KMS-11 (cell line): ENCODE results near the gene CRYL1.

ENCODE experiments used
- H2AFZ ChIP-seq: fragments of 200-600 bp; sonication (generic); 2 replicates; pipeline ENCODE4 v1.6.1; 2016; ENCODE audit warnings: antibody characterized with exemption, mixed run types, low read depth
- H3K27ac ChIP-seq: fragments of 200-600 bp; sonication (generic); 2 replicates; pipeline ENCODE4 v1.6.1; 2016; ENCODE audit warnings: mild to moderate bottlenecking, mixed run types
- H3K27me3 ChIP-seq: fragments of 200-600 bp; sonication (generic); 2 replicates; pipeline ENCODE4 v1.6.1; 2017; ENCODE audit warnings: mild to moderate bottlenecking, low read depth, mixed run types, moderate library complexity; ENCODE audit not compliant: insufficient read depth
- H3K36me3 ChIP-seq: fragments of 200-600 bp; sonication (generic); 2 replicates; pipeline ENCODE4 v1.6.1; 2017; ENCODE audit warnings: mild to moderate bottlenecking, mixed run types; ENCODE audit not compliant: insufficient read depth
- H3K4me1 ChIP-seq: fragments of 200-600 bp; sonication (generic); 2 replicates; pipeline ENCODE4 v1.6.1; 2016; ENCODE audit warnings: mild to moderate bottlenecking, low read depth, mixed run types; ENCODE audit not compliant: poor library complexity, severe bottlenecking
- H3K4me2 ChIP-seq: fragments of 200-600 bp; sonication (generic); 2 replicates; pipeline ENCODE4 v1.7.0; 2016; ENCODE audit warnings: mild to moderate bottlenecking, mixed run types
- H3K4me3 ChIP-seq: fragments of 200-600 bp; sonication (generic); IDR thresholded peaks from 2 replicates; pipeline ENCODE4 v1.6.1; 2017; ENCODE audit warnings: low read depth, low read length, mixed read lengths; ENCODE audit not compliant: insufficient read depth
- H3K79me2 ChIP-seq: fragments of 200-600 bp; sonication (generic); 2 replicates; pipeline ENCODE4 v1.6.1; 2016; ENCODE audit warnings: low read depth, mixed run types; ENCODE audit not compliant: insufficient read depth
- H3K9ac ChIP-seq: fragments of 200-600 bp; sonication (generic); 2 replicates; pipeline ENCODE4 v1.6.1; 2016; ENCODE audit warnings: mild to moderate bottlenecking, mixed run types
- H4K20me1 ChIP-seq: fragments of 200-600 bp; sonication (generic); 2 replicates; pipeline ENCODE4 v1.6.1; 2016; ENCODE audit warnings: mild to moderate bottlenecking, mixed run types; ENCODE audit not compliant: insufficient read depth
- TF ChIP-seq, protein P1 (sequence below): fragments of 200-600 bp; sonication (generic); conservative IDR thresholded peaks from 2 replicates; pipeline ENCODE4 v1.6.1; 2017; ENCODE audit warnings: low read depth, mild to moderate bottlenecking, antibody characterized with exemption, low read length, moderate library complexity, mixed read lengths

CRYL1 gene

DNA sequence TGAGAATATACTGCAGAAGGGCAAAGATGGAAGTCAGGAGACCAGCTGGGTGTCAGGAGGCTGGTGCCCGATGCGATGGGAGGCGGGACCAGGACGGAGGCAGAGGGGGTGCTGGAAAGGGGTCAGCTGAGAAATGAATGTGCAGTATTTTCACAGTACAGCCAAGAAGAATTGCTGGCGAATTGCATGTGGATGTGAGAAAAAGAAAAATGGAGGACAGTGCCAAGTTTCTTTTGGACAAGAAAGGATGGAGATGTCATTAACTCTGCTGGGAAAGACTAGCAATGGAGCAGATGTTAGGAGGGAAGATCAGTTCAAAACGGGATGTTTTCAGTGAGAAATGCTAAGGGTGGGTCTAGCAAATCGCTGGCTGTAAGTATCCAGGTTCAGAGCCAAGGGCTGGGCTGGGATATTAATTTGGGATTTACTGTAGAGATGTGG, 7.0 kb downstream of the CRYL1 start:
- no peaks in the 10 kb centered on the region for H3K27me3 ChIP-seq

DNA sequence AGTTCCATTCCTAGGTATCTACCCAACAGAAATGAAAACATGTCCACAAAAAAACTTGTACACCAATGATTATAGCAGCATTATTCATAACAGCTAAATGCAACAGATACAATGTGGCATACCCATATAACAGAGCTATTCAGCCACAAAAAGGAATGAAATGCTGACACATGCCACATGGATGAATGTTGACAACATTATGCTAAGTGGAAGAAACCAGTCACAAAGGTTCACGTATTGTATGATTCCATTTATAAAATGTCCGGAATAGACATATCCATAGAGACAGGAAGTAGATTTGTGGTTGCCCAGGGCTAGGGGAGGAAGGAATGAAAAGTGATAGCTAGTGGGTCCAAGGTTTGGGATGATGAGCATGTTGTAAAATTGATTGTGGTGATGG, 10.8 kb downstream of the CRYL1 start:
- H3K27me3 ChIP-seq = no peaks in the 10 kb centered on the region
- no peak overlapping the region for H3K4me2 ChIP-seq
- no peaks in the 10 kb centered on the region for H3K36me3 ChIP-seq
- H4K20me1 ChIP-seq = no peaks in the 10 kb centered on the region
- TF ChIP-seq, protein P1, sequence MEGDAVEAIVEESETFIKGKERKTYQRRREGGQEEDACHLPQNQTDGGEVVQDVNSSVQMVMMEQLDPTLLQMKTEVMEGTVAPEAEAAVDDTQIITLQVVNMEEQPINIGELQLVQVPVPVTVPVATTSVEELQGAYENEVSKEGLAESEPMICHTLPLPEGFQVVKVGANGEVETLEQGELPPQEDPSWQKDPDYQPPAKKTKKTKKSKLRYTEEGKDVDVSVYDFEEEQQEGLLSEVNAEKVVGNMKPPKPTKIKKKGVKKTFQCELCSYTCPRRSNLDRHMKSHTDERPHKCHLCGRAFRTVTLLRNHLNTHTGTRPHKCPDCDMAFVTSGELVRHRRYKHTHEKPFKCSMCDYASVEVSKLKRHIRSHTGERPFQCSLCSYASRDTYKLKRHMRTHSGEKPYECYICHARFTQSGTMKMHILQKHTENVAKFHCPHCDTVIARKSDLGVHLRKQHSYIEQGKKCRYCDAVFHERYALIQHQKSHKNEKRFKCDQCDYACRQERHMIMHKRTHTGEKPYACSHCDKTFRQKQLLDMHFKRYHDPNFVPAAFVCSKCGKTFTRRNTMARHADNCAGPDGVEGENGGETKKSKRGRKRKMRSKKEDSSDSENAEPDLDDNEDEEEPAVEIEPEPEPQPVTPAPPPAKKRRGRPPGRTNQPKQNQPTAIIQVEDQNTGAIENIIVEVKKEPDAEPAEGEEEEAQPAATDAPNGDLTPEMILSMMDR = no peak
- H2AFZ ChIP-seq = no peak overlapping the region
- no peak overlapping the region for H3K9ac ChIP-seq
- H3K79me2 ChIP-seq = no peaks in the 10 kb centered on the region
- H3K27ac ChIP-seq = no peak overlapping the region
- H3K4me3 ChIP-seq = no peak overlapping the region
- no peaks in the 10 kb centered on the region for H3K4me1 ChIP-seq

More for the DNA sequence above, 7.0 kb downstream of the CRYL1 start:
- TF ChIP-seq, protein P1 = no peak
- Histone ChIP-seq H2AFZ (no peak overlapping the region), H3K27ac (no peak overlapping the region), H3K4me2 (no peak overlapping the region), H4K20me1 (no peaks in the 10 kb centered on the region), H3K9ac (no peak overlapping the region), H3K4me1 (no peaks in the 10 kb centered on the region), H3K79me2 (no peaks in the 10 kb centered on the region), H3K36me3 (no peaks in the 10 kb centered on the region), H3K4me3 (no peak overlapping the region)

DNA sequence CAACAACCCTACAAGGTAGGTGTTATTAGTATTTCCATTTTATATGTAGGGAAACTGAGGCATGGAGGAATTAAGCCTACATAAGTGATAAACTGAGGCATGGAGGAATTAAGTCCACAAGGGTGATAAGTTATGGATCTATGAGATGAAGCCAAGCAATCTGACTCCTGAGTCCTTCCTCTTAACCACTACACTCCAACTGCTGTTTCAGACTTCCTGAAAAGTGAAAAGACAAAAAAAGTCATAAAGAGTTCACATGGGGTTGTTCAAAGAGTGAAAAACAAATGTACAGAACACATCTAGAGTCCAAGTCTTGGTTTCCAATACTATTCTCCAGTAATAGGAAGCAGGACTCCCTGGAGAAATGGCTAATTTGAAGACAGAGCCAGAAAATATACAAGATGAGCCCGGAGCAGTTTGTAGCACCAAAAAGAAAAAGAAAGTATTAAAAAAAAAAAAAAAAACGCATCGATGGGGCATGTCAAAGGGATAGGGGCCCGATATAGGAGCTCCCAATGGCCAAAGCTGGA, 12.1 kb downstream of the CRYL1 start:
- Histone ChIP-seq H3K27ac (no peak overlapping the region), H3K4me3 (no peak overlapping the region), H3K27me3 (no peaks in the 10 kb centered on the region), H3K79me2 (no peaks in the 10 kb centered on the region), H2AFZ (no peak overlapping the region), H4K20me1 (no peaks in the 10 kb centered on the region), H3K36me3 (no peaks in the 10 kb centered on the region), H3K9ac (no peak overlapping the region), H3K4me1 (no peaks in the 10 kb centered on the region), H3K4me2 (no peak overlapping the region)
- TF ChIP-seq, protein P1 = no peak

DNA sequence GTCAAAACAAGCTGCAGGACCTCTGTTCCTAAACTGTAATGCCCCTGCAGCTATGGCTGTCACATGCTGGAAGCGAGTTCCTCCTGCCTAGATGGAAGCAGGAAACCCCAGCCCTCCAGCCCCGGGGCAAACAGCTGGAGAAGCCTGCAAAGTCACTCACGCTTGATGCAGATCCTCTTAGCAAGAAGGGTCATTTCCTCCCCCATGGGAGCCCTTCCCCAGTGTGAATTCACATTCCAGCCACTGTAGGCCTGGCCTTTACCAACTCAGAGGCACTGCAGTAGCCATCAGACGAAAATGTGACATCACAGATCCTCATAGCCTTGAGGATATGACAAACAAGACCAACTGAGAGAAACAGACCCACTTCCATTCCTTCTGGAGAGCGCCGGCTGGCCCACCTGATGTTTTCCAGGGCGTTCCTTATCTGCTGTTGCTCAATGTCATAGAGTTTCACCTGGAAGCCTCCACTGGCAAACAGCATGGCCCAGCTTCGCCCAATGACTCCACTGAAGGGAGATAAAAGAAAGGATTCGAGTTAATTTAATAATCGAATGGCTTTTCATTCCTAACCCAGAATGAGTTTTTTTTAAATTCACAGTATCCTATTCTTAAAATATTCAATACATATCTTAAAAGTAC, 13.5 kb downstream of the CRYL1 start:
- Histone ChIP-seq H4K20me1 (no peaks in the 10 kb centered on the region), H3K36me3 (no peaks in the 10 kb centered on the region), H3K4me3 (no peak overlapping the region), H3K27me3 (no peaks in the 10 kb centered on the region), H3K4me1 (no peaks in the 10 kb centered on the region), H3K27ac (no peak overlapping the region), H3K79me2 (no peaks in the 10 kb centered on the region), H3K4me2 (no peak overlapping the region), H2AFZ (no peak overlapping the region), H3K9ac (no peak overlapping the region)
- TF ChIP-seq, protein P1 = no peak
